ENCODE data around the gene TYSND1. TPM values are rescaled to one million over a fixed set of nuclear protein-coding genes. Genes with fewer than 3 reads are reported as not detected.

The TYSND1 gene
- total RNA-seq (2016; rRNA removed; fragmentation: Illumina TruSeq; extraction: Trizol) (6.8 and 8.9 TPM in 2 replicates), polyA plus RNA-seq (2011; rRNA removed) (3.3 and 4.6 TPM in 2 replicates), polyA minus RNA-seq (2011; rRNA and poly(A)+ RNA removed; ENCODE audit: low replicate concordance) (6.5 and 19.5 TPM in 2 replicates), Bru-seq, nascent RNA (percentile 63 among the genes with signal in this experiment), BruChase-seq, experiment 1, labeled RNA remaining after a 6-hour chase (percentile 65 among the genes with signal in this experiment), BruChase-seq, experiment 2, labeled RNA remaining after a 2-hour chase (percentile 61 among the genes with signal in this experiment)
- 2.8 and 2.9 TPM in 2 replicates for total RNA-seq (2016; cell fraction: cytosol; rRNA removed; fragmentation: Illumina TruSeq; extraction: Trizol; ENCODE audit: low read depth)
- 6.9 and 8.5 TPM in 2 replicates for total RNA-seq (2016; cell fraction: insoluble cytoplasmic fraction; rRNA removed; fragmentation: Illumina TruSeq; extraction: Trizol)
- 4.6 and 5.0 TPM in 2 replicates for total RNA-seq (2016; cell fraction: membrane; rRNA removed; fragmentation: Illumina TruSeq; extraction: Trizol)
- 8.5 and 8.7 TPM in 2 replicates for total RNA-seq (2016; cell fraction: nucleus; rRNA removed; fragmentation: Illumina TruSeq; extraction: Trizol)
- polyA plus RNA-seq (2011; cell fraction: cytosol; rRNA removed): 2.7 and 3.0 TPM in 2 replicates
- polyA plus RNA-seq (2011; cell fraction: nucleus; rRNA removed): 9.5 and 11.8 TPM in 2 replicates
- 3.2 and 4.1 TPM in 2 replicates for polyA plus RNA-seq (2012)
- 1.8 and 2.0 TPM in 2 replicates for polyA plus RNA-seq (2016; cell fraction: cytosol; fragmentation: Illumina TruSeq; extraction: Trizol; ENCODE audit: low read depth)
- 5.6 and 5.9 TPM in 2 replicates for polyA plus RNA-seq (2016; cell fraction: insoluble cytoplasmic fraction; fragmentation: Illumina TruSeq; extraction: Trizol; ENCODE audit: low read depth)
- 2.8 and 3.0 TPM in 2 replicates for polyA plus RNA-seq (2016; cell fraction: membrane; fragmentation: Illumina TruSeq; extraction: Trizol; ENCODE audit: low read depth)
- 13.4 and 14.6 TPM in 2 replicates for polyA plus RNA-seq (2016; cell fraction: nucleus; fragmentation: Illumina TruSeq; extraction: Trizol; ENCODE audit: insufficient read depth, low read depth)
- 2.1 and 3.2 TPM in 2 replicates for polyA minus RNA-seq (2011; cell fraction: cytosol; rRNA and poly(A)+ RNA removed)
- 4.1 and 4.4 TPM in 2 replicates for polyA minus RNA-seq (2011; cell fraction: nucleus; rRNA and poly(A)+ RNA removed)
- long read RNA-seq, experiment 1, transcript TYSND1-201 (4 exons, 3,644 nt): major isoform, 6 of 9 reads
- long read RNA-seq, experiment 1, partial matches to known transcripts: 1 of 9 reads
- long read RNA-seq, experiment 1, other reads (novel, unspliced or antisense): 2 of 9 reads
- long read RNA-seq, experiment 2, transcript TYSND1-201 (4 exons, 3,644 nt): major isoform, 18 of 29 reads
- long read RNA-seq, experiment 2, partial matches to known transcripts: 0 of 29 reads
- long read RNA-seq, experiment 2, other reads (novel, unspliced or antisense): 9 of 29 reads

GRCh38 chr10:70146489-70147258 lies at the start of gene TYSND1:
TSS of gene TYSND1 (minus strand) at chr10:70146700. CDS start at chr10:70146586, 114 bp downstream.
- peak within 1 kb of the TSS; percentile 66 to 92 (median 77) for H3K4me3 ChIP-seq (replicated peaks in 1 of 3; ENCODE audit: insufficient read depth in 1 of 3, low read depth in 2 of 3, low read length in 3 of 3)
- H2AFZ ChIP-seq (ENCODE audit: low read length): no peak within 1 kb of the TSS
- peak within 1 kb of the TSS; percentile 81 for H3K27ac ChIP-seq (ENCODE audit: extremely low read length, insufficient read depth, low read length)
- WGBS (ENCODE audit: low lambda C conversion rate): 3% methylated on average over 19 of the region's 39 CpGs
- in situ Hi-C loops (cut with HindIII; ENCODE audit: extremely low pct_ligation_motif_present, low pct_unique_long_range_greater_than_20kb) (no loop called here), intact Hi-C loops (cut with micrococcal nuclease; ENCODE audit: unreplicated experiment) (loop anchor here (1.0 kb wide), 3 partner anchors 14 to 218 kb away; partner anchors contain the start of gene AIFM2)
- peaks cover 5 to 28% of the 10 kb centered on the region in 2 experiments for H3K36me3 ChIP-seq (replicated peaks in 1 of 2; ENCODE audit: control insufficient read depth in 1 of 2, insufficient read depth in 2 of 2, low read length in 2 of 2)
- H3K9ac ChIP-seq (ENCODE audit: insufficient read depth, low read depth, low read length): peak within 1 kb of the TSS; percentile 82
- peak; percentile 100 for FAIRE-seq
- TSS peak; percentile 91 for BruUV-seq (replicated peaks)
- H3K4me1 ChIP-seq (ENCODE audit: insufficient read depth, low read length): peaks cover 24% of the 10 kb centered on the region
- DNase-seq (ENCODE audit: low spot score): peak; percentile 97
- H3K27me3 ChIP-seq (ENCODE audit: control insufficient read depth in 1 of 2, insufficient read depth in 2 of 2, low read length in 2 of 2): no peaks in the 10 kb centered on the region
- POLR2A ChIA-PET: interaction anchor here (0.6 to 4.3 kb wide), 30 partner anchors 9 to 259 kb away, joined by 3 to 109 read pairs (median 6); partner anchors contain the start of genes AIFM2, EIF4EBP2, PPA1 and SAR1A
- no peaks in the 10 kb centered on the region for H3K9me3 ChIP-seq (ENCODE audit: low read length)
- ATAC-seq: peak; percentile 90
- CTCF ChIA-PET (ENCODE audit: low intra/inter-chr PET ratio, low total read pairs): interaction anchor here (0.7 to 1.9 kb wide), 5 partner anchors 14 to 62 kb away, joined by 3 to 18 read pairs (median 5); partner anchors contain the start of gene AIFM2
- H4K20me1 ChIP-seq (ENCODE audit: insufficient read depth, low read length): no peaks in the 10 kb centered on the region
- peaks cover 10% of the 10 kb centered on the region for H3K79me2 ChIP-seq (ENCODE audit: insufficient read depth, low read length)
- peak within 1 kb of the TSS; percentile 81 for H3K4me2 ChIP-seq (ENCODE audit: low read depth, low read length)
- TF ChIP-seq GMEB1 (CRISPR knock-in tag; IDR thresholded peaks at IDR 0.05; ENCODE audit: borderline replicate concordance) (peak; percentile 60; the same call in 1 of the 2 replicates), ZNF747 (CRISPR knock-in tag; IDR thresholded peaks at IDR 0.05; ENCODE audit: borderline replicate concordance) (no peak), ZNF580 (CRISPR knock-in tag; IDR thresholded peaks at IDR 0.05; ENCODE audit: borderline replicate concordance, low read depth) (peak; percentile 74; the same call in 1 of the 2 replicates), SP2 (CRISPR knock-in tag; IDR thresholded peaks at IDR 0.05) (peak; percentile 78), CREB1 (IDR thresholded peaks at IDR 0.05) (peak; percentile 78), CREB1 (CRISPR knock-in tag; IDR thresholded peaks at IDR 0.05) (peak; percentile 81), ZNF282 (IDR thresholded peaks at IDR 0.05; ENCODE audit: partially characterized antibody) (no peak), HNRNPH1 (optimal IDR thresholded peaks at IDR 0.05; ENCODE audit: low read depth, low read length) (peak; percentile 64), CENPX (CRISPR knock-in tag; IDR thresholded peaks at IDR 0.05) (no peak), NBN (conservative IDR thresholded peaks at IDR 0.05) (no peak), ZBTB39 (CRISPR knock-in tag; IDR thresholded peaks at IDR 0.05) (no peak), NRL (CRISPR knock-in tag; IDR thresholded peaks at IDR 0.05; ENCODE audit: borderline replicate concordance) (no peak; the same call in 1 of the 2 replicates)

Data from HepG2 (cell line).